Stimulated activated CD8-positive, alpha-beta memory T cell treated with anti-CD3 and anti-CD28 coated beads, Interleukin-4, amount 100 ng/mL, for 4 hours (primary cell): Measurements from ENCODE around the gene GRIK5.

Experiments used
- DNase-seq, 2 donors: peaks; one replicate each; pipeline ENCODE4 v3.0.0-alpha.2; 2020; ENCODE audit warnings: low read depth in 2 of 2, low spot score in 1 of 2

The GRIK5 gene

DNA sequence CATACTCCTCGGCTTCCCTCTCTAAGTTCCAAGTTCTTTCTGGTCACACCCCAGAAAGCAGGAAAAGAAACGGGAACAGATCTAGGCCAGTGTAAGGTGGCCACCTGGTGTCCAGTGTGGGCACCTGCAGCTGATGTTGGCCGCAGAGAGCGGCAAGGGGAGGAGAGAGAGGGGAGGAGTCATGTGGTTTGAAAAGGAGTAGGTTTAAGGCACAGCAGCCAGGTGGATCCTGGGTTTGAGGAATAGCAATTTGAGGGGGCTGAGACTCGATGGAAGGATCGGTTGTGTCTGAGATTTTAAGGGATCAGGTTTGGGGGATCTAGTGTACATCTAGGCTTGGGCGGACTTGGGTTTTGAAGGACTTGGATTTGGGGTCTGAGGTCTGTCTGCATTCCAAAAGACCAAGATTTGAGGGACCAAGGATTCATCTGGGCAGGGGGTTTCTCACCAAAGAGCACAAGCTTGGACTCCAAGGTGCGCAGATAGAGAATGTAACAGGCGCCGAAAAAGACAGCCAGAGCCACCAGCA is 112.1 kb downstream of the GRIK5 start:
- no peak for DNase-seq

DNA sequence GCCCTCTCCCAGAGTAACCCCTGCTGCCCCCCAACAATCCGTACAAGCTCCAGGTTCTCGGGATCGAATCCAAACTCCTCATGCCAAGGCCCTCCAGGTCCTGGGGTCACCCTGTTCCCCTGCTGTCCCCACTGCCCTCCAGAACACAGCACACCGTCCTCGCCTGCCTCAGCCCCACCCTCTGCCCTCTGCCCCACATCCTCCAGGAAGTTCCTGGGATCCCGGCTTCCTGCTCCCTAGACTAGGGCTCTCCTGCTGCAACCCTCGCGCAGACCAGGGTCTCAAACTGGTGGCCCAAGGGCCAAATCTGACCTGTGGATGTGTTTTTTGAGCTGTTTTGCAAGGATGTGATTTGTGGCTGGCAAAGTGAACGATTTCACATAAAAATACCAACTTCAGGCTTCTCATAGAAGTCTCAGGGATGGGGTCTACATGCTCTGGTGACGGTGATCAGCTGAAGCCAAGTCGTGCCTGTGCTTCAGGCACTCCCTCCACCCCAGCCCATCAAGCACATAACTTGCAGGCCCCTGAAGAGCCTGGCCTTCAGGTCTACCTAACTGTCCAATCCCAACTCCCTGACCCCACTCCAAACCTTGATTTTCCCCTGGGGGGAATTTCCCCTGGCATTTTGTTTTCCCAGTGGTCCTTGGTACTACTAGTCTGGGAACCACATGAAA is 112.7 kb downstream of the GRIK5 start:
- DNase-seq = no peak

DNA sequence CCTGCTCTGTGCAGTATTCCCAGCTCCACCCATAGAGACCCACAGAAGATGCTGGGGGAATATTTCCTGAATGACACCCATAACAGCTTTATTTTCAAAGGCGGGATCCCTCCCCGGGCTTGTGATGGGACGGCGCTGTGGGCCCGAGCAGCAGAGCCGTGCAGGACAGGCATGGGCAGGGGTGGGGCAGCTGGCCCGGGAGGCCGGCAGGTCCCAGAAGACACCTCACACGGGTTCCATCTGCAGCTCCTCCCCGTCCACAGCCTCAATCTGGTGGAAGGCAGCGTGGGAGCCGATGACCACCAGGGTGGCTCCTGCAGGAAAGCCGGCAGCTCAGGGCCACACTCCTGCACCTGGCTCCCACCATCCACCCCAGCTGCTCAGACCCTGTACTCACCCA is 113.4 kb downstream of the GRIK5 start:
- no peak for DNase-seq

DNA sequence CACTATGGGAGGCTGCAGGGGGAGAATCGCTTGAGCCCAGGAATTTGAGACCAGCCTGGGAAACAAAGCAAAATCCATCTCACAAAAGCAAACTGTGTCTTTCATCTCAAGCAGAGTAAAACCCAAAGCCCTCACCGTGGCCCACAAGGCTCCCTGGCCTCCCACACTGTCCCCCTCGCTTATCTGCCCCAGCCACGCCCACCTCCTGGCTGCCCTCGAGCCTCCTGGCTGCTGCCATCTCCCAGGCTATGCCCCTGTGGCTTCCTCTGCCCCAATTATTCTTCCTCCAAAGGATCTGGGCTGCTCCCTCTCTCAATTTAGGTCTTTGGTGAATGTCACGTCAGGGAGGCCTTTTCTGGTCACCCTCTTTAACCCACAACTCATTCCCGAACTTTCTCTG is 114.5 kb downstream of the GRIK5 start:
- DNase-seq = no peak

DNA sequence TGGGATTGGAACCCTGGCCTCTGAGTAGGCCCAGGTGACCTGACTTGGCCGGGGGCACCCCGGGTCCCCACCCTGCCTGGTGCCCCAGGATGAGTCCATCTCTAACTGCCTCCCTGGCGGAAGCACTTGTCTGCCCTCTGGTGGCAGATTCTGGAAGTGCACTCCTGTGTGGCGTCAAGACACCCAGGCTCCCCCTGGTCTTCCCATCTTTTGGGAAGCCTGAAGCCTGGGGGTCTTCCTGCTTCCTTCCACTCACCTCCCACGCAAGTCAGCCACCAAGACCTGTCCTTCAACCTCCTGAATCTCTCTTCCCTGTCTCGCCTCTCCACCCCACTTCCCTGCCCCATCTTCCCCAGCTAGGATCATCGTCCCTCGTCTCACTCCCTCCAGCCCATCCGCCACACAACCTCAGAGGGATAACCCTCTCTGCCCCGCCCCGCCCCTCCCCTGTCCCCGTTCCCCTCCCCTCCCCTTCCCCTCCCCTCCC is 118.3 kb downstream of the GRIK5 start:
- peak; percentile 69 to 93 for DNase-seq
